NCI-H2107 treated with DMSO at 0.1 percent for 48 hours (cell line): Measurements from ENCODE around the gene LENEP.

Experiments
- DNase-seq: peaks from one replicate; lab custom pipeline; 2025; ENCODE audit not compliant: unreplicated experiment; lab: John Stamatoyannopoulos, UW

Gene LENEP

DNA sequence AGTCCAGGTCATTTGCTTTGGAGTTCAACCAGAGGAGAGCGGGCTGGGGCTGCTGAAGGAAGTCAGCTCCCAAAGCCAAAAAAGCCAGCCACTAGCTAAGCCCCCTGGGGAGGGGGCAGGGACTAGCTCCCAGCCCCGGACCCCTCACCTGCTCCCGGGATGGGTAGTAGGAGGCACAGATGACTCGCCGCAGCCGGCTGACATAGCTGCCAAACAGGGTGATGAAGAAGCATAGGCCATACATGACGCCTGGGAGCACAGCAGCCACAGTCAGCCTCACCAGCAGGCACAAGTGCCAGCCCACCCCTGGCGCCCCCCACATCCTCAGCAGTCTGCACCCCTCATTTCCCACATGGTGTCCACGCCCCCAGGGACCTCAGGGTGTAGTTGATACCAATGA, 32.8 kb downstream of the LENEP start:
- DNase-seq = no peak

DNA sequence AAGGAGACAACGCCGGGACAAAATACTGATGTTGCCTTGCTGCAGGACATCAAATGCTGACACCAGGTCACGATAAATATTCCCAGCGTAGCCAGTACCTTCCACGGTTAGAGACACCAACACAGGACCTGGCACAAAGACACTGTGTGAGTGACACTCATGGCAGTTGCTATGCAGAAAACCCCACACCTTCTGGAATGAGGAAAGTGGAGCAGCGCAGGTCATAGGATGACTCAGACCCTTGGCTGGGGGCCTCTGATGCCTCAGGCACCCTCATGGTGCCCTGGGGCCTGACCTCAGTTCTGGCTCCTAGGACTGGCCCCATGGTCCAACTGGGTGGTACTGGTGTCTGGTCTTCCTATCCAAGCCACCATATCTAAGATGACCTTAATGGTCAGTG, 33.2 kb downstream of the LENEP start:
- DNase-seq = no peak

DNA sequence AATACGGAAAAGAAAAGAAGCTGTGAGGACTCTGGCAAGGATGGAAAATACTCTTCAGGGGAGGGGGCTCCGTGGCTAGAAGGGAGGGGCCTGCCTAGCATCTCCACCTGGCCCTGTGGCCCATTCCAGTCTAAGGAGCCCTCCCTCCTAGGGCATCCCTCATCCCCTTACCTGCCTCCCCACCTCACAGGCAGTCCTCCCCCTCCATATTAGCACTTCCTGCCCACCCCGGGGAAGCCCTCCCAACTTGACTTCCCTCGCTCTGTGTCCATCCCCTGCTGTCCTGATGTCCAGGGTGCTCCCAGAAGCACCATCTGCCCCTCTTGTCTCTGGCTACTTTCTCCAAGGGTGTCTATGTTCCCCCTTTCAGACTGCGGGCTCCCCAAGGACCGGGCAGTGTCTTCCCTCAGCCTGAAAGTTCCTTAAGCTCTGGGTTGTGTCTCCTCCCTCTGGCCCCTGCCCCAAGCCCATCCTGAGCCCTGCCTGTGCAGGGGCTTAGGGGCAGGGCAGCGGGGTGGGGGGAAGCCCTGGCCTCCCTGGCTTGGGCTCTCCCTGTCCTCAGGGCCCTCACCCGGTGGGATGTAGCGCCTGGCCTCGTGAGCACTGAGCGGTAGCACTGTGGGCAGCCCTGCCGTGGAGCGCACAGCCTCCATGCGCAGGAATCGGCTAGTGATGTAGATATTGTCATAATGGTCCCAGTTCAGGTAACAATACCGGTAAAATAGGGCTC, 36.3 kb downstream of the LENEP start:
- DNase-seq = no peak

DNA sequence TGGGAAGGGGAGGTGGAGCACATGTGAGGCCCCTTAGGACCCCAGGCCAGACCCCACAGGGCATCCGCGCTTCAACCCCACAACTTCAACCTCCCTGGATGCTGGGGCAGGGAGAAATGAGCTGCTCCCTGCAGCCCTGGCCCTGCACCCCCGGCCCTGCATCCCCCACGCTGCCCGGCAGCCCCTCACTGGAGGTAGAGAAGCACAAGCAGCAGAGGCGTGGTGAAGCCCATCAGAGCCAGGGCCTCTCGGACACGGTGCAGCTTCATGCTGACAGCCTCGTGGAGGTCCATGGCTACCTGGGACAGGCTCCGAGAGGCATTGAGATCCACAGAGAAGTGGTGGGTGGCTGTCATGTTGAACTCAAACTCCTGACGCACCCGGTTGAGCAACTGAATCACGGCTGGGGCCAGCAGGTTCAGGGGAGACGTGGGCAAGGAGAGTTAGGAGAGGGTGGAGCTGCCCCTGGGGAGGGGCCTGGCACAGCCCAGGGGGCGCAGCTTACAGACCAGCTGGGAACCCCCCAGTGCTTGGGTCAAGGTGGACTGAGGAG, 36.9 kb downstream of the LENEP start:
- DNase-seq = no peak

DNA sequence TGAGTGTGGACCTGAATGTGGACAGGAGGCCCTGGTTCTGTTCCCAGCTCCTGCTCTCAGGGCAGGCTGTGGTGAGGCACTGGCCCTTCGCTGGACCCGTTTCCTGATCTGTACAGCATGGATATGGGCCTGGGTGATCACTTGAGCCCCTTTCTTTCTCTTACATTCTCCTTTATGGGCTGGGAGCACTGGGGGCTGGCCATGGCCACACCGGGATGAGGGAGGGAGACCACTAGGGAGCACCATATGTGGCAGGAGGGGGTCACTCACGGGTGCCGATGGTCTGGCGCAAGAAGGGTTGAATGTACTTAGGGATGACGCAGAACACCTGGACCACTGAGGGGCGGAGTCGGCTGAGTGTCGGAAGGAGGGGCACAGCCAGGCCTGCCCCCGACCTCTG, 37.5 kb downstream of the LENEP start:
- DNase-seq = no peak

DNA sequence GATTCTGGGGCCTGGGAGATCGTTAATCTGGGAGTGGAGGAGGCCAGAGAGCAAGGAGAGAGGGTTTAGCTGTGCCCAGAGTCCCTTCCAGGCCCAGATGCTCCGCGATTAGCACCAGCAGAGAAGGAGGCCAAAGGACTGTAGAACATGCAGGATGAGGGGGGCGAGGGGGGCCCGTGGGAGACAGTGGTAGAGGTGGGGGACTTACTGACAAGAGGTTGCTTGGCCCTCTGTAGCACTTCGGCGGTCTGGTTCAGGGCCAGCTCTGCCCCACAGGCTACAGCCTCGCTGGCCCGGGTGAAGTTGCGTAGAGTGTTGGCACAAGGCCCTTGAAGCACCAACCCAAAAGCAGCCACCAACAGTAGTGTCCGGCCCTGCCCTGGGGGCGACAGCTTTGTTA, 39.5 kb downstream of the LENEP start:
- DNase-seq = no peak

DNA sequence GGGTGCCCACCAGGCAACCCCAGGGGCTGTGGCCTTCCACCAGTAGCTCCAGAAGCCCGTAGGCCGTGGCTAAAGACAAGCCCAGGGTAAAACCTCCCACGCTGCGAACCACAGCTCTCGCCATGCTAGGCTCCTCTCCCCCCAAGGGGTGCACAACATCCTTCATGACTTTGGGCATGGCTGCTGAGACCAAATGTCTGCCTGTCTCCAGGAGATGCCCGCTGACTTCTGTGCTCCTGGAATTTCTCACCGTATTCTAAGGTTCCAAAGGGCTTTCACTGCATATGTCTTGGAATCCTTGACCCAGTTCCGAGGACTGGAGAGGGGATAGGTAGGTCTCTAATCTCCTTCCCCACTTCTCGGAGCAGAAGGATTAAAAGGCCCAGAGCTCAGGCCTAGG, 40.1 kb downstream of the LENEP start, which contains the start of the genes DCST1 and DCST2:
TSS of gene DCST1 (plus strand) at position 301 of the 400 bp plus-strand sequence. CDS start 213 bp downstream, outside the sequence.
TSS of gene DCST2 (minus strand) at position 258 of the 400 bp plus-strand sequence. CDS start at position 178, 80 bp downstream.
- no peak for DNase-seq

DNA sequence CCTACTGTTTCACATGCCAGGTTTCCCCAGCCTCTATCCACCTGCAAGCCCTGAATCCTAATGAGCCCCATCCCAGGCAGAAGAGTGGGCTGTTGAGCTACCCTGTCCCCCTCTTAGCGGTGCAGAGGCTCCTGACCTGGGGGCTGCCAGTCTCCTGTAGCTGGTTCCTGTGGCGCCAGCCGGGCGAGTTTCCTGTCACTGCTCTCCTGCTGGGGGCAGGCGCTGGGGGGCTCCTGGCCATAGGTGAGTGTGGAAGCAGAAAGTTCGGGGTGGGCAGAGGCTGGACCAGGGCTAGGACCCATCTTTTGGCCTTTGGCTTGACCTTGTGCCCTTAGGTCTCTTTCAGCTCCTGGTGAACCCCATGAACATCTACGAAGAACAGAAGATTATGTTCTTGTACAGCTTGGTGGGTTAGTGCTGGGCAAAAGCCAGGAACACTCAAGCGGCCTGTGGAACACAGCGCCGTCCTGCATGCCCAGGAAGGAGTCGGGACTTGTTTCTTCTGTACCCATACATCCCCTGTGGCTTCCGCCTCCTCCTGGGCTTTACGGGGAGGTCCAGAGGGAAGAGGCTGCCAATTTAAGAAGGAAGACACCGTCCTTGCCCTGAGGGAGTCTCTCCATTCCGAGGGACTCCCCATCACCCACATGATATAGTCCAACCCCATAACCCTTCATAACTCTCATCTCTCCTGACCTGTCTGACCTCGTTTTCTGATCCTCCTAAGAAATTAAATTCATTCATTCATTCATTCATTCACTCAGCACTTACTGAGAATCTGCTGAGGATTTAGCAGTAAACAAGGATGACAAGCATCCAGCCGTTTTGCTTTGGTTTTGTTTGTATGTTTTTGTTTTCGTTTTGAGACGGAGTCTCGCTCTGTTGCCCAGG, 41.2 kb downstream of the LENEP start:
- DNase-seq = no peak

DNA sequence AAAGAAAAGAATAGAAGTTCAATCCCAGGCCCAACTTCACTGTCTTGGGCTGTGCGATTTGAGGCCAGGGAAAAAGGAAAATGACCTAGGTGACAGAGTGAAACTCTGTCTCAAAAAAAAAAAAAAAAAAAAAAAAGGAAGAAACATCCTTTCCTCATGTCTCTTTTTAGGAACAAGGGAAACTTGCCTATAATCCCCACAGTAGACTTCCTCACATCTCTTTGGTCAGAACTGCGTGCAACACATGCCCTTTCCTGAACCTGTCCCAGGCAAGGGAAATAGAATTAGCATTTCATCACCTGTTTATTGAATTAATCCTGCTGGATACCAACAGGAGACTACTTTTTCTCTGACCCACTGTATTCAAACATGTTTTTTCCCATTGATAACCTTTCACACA, 42.5 kb downstream of the LENEP start:
- DNase-seq = no peak

DNA sequence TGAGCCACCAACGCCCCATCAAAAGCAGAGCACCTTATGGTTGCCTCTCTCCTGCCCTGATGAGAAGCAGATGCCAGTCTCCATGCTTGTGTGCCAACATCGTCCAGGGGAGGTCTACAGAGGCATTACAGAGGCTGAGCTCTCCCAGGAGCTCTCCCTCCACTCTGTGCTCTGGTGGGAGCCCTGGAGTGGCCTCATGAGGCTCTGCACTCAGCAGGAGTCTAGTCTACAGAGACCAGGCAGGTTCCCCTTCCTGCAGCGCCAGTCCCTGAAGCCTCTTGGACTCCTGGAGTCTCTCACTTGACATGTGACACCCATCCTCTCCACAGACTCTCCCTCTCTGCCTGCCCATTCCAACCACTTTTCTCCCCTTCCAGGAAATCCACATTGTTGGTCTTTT, 43.7 kb downstream of the LENEP start:
- DNase-seq = peak; percentile 69

DNA sequence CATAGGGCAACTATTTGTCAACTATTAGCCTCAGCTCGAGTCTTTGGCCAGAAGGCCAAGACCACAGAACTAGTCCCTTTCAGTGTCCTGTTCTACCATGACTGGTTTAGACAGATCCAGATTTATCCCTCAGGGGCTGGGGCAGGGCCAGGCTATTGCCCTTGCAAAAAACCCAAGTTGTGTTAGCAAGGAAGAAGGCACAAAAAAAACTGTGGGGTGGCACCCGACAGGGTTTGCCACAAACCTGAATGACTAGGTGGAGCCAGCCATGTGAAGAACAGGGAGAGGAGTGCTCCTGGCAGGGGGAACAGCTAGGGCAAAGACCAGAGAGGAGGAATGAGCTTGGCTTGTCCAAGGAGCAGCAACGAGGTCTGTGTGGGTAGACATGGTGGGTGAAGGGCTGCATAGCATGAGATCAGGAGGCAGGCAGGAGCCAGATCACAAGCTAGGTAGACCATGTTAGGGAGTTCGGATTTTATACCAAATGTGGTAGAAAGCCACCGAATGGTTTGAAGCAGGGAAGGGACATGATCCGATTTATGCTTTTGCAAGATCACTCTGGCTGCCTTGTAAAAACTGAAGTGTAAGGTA, 44.6 kb downstream of the LENEP start:
- DNase-seq = no peak

DNA sequence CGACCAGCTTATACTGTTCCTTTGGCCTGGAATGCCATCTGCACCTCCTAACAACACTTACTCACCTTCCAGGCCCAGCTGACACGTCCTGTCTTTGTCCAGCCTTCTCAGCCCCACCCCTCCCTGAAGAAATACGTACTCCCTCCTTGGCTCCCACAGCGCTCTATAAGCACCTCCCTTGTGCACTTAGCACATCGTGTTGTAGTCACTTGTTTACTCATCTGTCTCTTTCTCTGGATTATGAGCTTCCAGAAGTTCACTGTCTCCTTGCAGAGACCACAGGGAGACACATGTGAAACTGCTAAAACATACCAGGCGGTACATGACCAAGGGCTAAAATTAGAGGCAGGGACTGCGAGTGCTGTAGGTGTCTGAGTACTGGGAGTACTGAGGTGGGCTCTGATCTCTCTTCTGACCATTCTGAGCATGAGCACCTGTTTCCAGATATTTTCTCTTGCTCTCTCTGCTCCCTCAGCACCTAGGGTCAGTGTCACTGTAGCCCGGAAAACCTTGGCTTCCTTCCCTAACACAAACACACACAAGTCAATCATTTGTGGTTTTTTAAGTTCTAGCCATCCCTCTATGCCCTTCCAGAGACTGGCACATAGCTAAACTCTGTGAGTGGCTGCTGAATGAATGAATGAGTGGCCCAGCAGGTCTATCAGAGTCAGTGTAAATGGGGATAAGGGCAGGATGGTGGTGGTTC, 45.4 kb downstream of the LENEP start:
- DNase-seq = no peak

DNA sequence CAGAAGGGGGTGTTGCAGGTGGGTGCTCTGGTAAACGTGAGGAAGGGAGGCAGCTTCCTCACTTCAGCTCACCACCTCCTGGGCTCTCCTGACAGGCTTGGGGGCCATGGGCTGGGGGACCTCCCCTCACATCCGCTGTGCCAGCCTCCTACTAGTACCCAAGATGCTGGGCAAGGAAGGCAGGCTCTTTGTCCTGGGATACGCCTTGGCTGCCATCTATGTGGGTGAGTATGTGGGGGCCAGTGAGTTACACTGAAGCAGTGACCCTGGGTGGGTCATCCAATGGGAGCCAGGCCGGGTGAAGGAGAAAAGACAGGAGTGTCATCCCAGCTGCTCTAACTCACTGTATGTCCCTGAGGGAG, 45.9 kb downstream of the LENEP start:
- DNase-seq = no peak

DNA sequence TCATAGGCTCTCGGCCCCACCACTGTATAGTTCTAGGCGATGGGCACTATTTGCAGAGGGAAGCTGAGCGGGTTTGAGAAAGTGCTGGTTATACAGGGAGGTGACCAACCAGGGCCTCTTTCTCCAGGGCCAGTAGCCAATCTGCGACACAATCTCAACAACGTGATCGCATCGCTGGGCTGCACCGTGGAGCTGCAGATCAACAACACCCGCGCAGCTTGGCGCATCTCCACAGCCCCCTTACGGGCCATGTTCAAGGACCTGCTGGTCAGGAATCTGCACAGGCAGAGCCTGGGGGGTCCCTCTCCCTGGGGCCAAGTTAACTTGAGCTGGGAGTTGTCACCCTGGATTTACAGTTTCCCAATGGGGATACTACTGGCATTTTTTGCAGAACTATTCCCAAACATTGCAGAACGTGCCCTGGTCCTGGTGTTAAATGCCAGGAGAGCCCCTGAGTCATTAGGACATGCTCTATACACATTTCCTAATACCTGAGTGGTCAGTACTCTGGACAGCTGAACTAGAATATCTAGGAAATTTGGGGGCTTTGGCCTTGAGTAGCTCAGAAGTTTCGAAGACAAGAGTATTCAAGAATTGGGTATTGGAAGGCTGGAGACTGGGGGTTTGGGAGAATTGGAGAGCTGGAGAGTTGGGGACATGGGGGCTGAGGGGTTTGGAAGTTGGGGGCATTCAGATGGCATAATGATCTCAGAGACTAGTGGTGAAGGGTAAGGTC, 47.1 kb downstream of the LENEP start:
- no peak for DNase-seq

DNA sequence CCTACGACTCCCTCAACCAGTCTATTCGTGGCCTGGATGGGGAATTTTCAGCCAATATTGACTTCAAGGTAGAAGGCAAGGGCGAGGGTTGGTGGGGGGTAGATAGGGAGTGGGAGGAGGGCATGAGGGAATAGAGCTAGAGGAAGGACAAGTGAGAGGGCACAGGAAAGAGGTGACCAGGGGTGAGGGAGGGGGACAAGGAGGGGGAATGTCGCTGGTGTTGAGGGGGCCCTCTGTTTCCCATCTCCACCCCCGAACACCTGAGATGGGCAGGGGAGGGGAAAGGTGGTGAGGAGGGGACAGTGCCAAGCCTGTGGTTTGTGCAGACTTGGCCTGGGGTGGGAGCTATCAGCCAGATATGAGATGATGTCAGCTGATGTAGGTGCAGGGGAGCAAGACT, 49.4 kb downstream of the LENEP start:
- no peak for DNase-seq

DNA sequence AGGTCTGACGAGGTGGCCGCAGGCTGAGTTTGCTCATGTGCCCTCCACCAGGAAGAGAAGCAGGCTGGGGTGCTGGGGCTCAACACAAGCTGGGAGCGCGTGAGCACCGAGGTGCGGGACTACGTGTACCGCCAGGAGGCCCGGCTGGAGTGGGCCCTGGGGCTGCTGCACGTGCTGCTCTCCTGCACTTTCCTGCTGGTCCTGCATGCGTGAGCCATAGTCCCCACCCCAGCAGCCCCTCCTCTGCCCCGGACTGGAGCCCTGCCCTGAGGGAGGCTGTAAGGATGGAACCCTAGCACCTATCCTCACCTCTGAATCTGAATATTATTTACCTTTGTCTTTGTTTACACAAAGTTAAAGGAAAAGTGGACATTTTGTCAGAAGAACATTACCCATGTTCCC, 49.9 kb downstream of the LENEP start:
- no peak for DNase-seq

DNA sequence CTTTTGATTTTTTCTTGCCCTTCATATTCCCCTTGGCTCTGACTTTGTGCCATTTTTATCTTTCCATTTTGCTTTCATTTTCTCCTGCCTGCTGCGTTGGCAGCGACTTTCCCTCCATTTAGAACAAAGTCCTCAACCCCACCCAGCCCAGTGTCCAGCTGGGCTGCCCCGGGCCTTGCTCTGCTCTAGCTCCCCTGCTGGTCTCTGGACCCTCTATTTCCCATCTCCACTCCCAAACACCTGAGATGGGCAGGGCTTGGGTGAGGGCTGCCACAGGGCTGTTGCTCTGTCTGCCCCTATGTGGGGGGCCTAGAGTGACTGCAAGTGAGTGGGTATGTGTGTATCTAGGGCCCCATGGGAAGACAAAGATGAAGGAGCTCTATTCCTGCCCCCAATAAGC, 50.4 kb downstream of the LENEP start:
- DNase-seq = no peak
